HepG2 (cell line): ENCODE results near the gene TVP23A. TPM values are rescaled to one million over a fixed set of nuclear protein-coding genes. Genes with fewer than 3 reads are reported as not detected.
A peak's percentile ranks its signal among the peaks of the same experiment; 100 is the strongest.

Source experiments
- ATAC-seq: fragments of 200-7000 bp; cut with Tn5 transposase; 3 replicates; pipeline ENCODE4 v1.9.1; 2020; ENCODE audit warnings: mild to moderate bottlenecking, moderate library complexity
- BruUV-seq: library from RNA; stranded (reverse); fragments of 400-500 nt; replicated peaks from 2 replicates; lab custom pipeline; 2021; lab: Mats Ljungman, UMichigan
- CTCF ChIA-PET: fragments of 300-600 bp; formaldehyde crosslinking; extraction: SDS; loops from one replicate; lab custom pipeline; 2021; ENCODE audit warnings: low total read pairs, inconsistent platforms, low intra/inter-chr PET ratio; lab: Yijun Ruan, JAX
- POLR2A ChIA-PET: fragments of 350-600 bp; sonication (Branson Sonifier 250); formaldehyde crosslinking; loops from one replicate; lab custom pipeline; 2020; ENCODE audit warnings: antibody characterized with exemption, inconsistent platforms; lab: Yijun Ruan, JAX
- DNase-seq: peaks from one replicate; pipeline ENCODE4 v3.0.0-alpha.2; 2015; ENCODE audit warnings: low spot score
- FAIRE-seq: peaks from 3 replicates; lab custom pipeline; 2011; peaks lifted over from hg19 to GRCh38; lab: Jason Lieb, UNC
- H2AFZ ChIP-seq: one replicate; pipeline ENCODE4 v1.6.1; 2011; ENCODE audit warnings: low read length, inconsistent platforms
- H3K27ac ChIP-seq: fragments of 300-600 bp; 3 replicates; pipeline ENCODE4 v1.8.0; 2011; ENCODE audit warnings: mixed run types, mild to moderate bottlenecking, mixed read lengths, low read length, inconsistent platforms; ENCODE audit not compliant: insufficient read depth; ENCODE audit errors: extremely low read length
- H3K27me3 ChIP-seq, 2 experiments: fragments of 200-600 bp in 1 of 2; 2 replicates in 1 of 2; 3 replicates in 1 of 2; pipeline versions ENCODE4 v1.6.0 to v1.8.0; 2011; ENCODE audit warnings: low read length in 2 of 2, mild to moderate bottlenecking in 2 of 2, moderate library complexity in 2 of 2, inconsistent platforms in 1 of 2; ENCODE audit not compliant: insufficient read depth in 2 of 2, control insufficient read depth in 1 of 2
- H3K36me3 ChIP-seq, 2 experiments: fragments of 200-600 bp in 1 of 2; replicated peaks in 1 of 2; 2 replicates in 1 of 2; 3 replicates in 1 of 2; pipeline versions ENCODE4 v1.5.1 to v1.8.0; 2011; ENCODE audit warnings: low read length in 2 of 2, inconsistent platforms in 1 of 2; ENCODE audit not compliant: insufficient read depth in 2 of 2, control insufficient read depth in 1 of 2
- H3K4me1 ChIP-seq: 2 replicates; pipeline ENCODE4 v1.5.1; 2012; ENCODE audit warnings: low read length, inconsistent platforms; ENCODE audit not compliant: insufficient read depth
- H3K4me2 ChIP-seq: 2 replicates; pipeline ENCODE4 v1.6.0; 2011; ENCODE audit warnings: low read depth, low read length, inconsistent platforms
- H3K4me3 ChIP-seq, 3 experiments: fragments of 200-600 bp in 1 of 3; sonication (generic), shearing (Covaris generic) in 1 of 3; replicated peaks in 1 of 3; 2 replicates each; pipeline ENCODE4 v1.5.1; 2011 to 2016; ENCODE audit warnings: low read length in 3 of 3, inconsistent platforms in 2 of 3, low read depth in 2 of 3, mild to moderate bottlenecking in 2 of 3, control low read depth in 1 of 3, mixed read lengths in 1 of 3; ENCODE audit not compliant: insufficient read depth in 1 of 3
- H3K79me2 ChIP-seq: one replicate; pipeline ENCODE4 v1.6.1; 2011; ENCODE audit warnings: low read length, inconsistent platforms; ENCODE audit not compliant: insufficient read depth
- H3K9ac ChIP-seq: 2 replicates; pipeline ENCODE4 v1.6.0; 2011; ENCODE audit warnings: mild to moderate bottlenecking, low read depth, low read length, inconsistent platforms; ENCODE audit not compliant: insufficient read depth
- H3K9me3 ChIP-seq: 2 replicates; pipeline ENCODE4 v1.5.1; 2012; ENCODE audit warnings: mild to moderate bottlenecking, low read length
- H4K20me1 ChIP-seq: 2 replicates; pipeline ENCODE4 v1.6.0; 2011; ENCODE audit warnings: inconsistent platforms, mild to moderate bottlenecking, low read length, moderate library complexity; ENCODE audit not compliant: insufficient read depth
- HMGXB3 ChIP-seq: sonication (generic); formaldehyde crosslinking; IDR thresholded peaks from 2 replicates; pipeline ENCODE4 v1.4.0; 2020; ENCODE audit warnings: missing genetic modification reagents, borderline replicate concordance
- HNF1B ChIP-seq: sonication (generic); formaldehyde crosslinking; IDR thresholded peaks from 2 replicates; pipeline ENCODE4 v1.5.1; 2020; ENCODE audit warnings: mild to moderate bottlenecking, moderate library complexity, missing genetic modification reagents
- KLF12 ChIP-seq: sonication (generic); formaldehyde crosslinking; IDR thresholded peaks from 2 replicates; pipeline ENCODE4 v1.4.0; 2020; ENCODE audit warnings: missing genetic modification reagents, borderline replicate concordance
- NCOA5 ChIP-seq: sonication (generic); formaldehyde crosslinking; IDR thresholded peaks from 2 replicates; pipeline ENCODE4 v1.4.0; 2020; ENCODE audit warnings: missing genetic modification reagents
- RERE ChIP-seq: IDR thresholded peaks from 2 replicates; pipeline ENCODE4 v1.6.1; 2016; ENCODE audit warnings: low read depth, missing genetic modification reagents, missing compliant biosample characterization
- SNAPC5 ChIP-seq: sonication (generic); formaldehyde crosslinking; IDR thresholded peaks from 2 replicates; pipeline ENCODE4 v1.8.1; 2023; ENCODE audit warnings: mild to moderate bottlenecking, missing genetic modification reagents, borderline replicate concordance
- ZBTB26 ChIP-seq: IDR thresholded peaks from 2 replicates; pipeline ENCODE4 v1.6.1; 2016; ENCODE audit warnings: missing compliant biosample characterization, missing genetic modification reagents, borderline replicate concordance
- ZNF34 ChIP-seq: sonication (generic); formaldehyde crosslinking; IDR thresholded peaks from 2 replicates; pipeline ENCODE4 v1.4.0; 2020; ENCODE audit warnings: mild to moderate bottlenecking, missing genetic modification reagents, borderline replicate concordance
- ZNF839 ChIP-seq: sonication (generic); formaldehyde crosslinking; IDR thresholded peaks from 2 replicates; pipeline ENCODE4 v1.4.0; 2020; ENCODE audit warnings: missing genetic modification reagents, mild to moderate bottlenecking, borderline replicate concordance
- ZSCAN22 ChIP-seq: sonication (generic); formaldehyde crosslinking; IDR thresholded peaks from 2 replicates; pipeline ENCODE4 v1.4.0; 2020; ENCODE audit warnings: mild to moderate bottlenecking, missing genetic modification reagents
- WGBS: methylation state at CpG from one replicate; pipeline ENCODE4 v1.1.6; 2017; ENCODE audit warnings: low lambda C conversion rate; 5-methylcytosine and 5-hydroxymethylcytosine counted together
- in situ Hi-C: cut with HindIII; loops from 2 replicates; pipeline ENCODE4 v1.10.0; 2017; ENCODE audit warnings: low pct_unique_long_range_greater_than_20kb; ENCODE audit not compliant: extremely low pct_ligation_motif_present
- intact Hi-C: fragments of 100-400 bp; cut with micrococcal nuclease; formaldehyde crosslinking; loops from one replicate; pipeline ENCODE4 v1.10.0; 2022; ENCODE audit not compliant: unreplicated experiment
- polyA plus RNA-seq, 8 experiments: library from polyadenylated mRNA; depleted of rRNA in 3 of 8; stranded (reverse) in 7 of 8; unstranded in 1 of 8; fragments of >200 nt; fragmentation: Illumina TruSeq in 4 of 8; extraction: Trizol in 4 of 8; gene quantifications; 2 replicates each; pipeline versions ENCODE4 v1.2.1 to v1.2.3, GENCODE V29; 2011 to 2016; ENCODE audit warnings: low read depth in 4 of 8, missing spikeins in 1 of 8, mixed read lengths in 1 of 8; ENCODE audit not compliant: insufficient read depth in 1 of 8
- total RNA-seq, 5 experiments: library from RNA; depleted of rRNA; stranded (reverse); fragments of >200 nt; fragmentation: Illumina TruSeq; extraction: Trizol; gene quantifications; 2 replicates each; pipeline ENCODE4 v1.2.3, GENCODE V29; 2016; ENCODE audit warnings: low read depth in 1 of 5

The TVP23A gene
- total and polyA plus RNA-seq, 2 of the 13 experiments (the other 11 are each of a cell fraction or from before 2014, with no cell fraction given): not detected

GRCh38 chr16:10751291-10751697 is 67.3 kb downstream of the TVP23A start (continued):
- TF ChIP-seq HMGXB3 (no peak), ZNF839 (no peak), HNF1B (CRISPR knock-in tag) (0 out of 2 replicates have a peak, but pooled peaks have one; percentile 14)
- TF ChIP-seq, all 625 proteins: peak for 4

GRCh38 chr16:10750793-10751192 is 67.8 kb downstream of the TVP23A start:
- ATAC-seq (no peak), FAIRE-seq (no peak), DNase-seq (no peak)
- Histone ChIP-seq H2AFZ (no peak overlapping the region), H3K79me2 (no peaks in the 10 kb centered on the region), H3K36me3 (peaks cover 27 to 56% of the 10 kb centered on the region in 2 experiments), H3K4me3 (no peak overlapping the region), H4K20me1 (no peaks in the 10 kb centered on the region), H3K27me3 (no peaks in the 10 kb centered on the region), H3K27ac (no peak overlapping the region), H3K4me1 (0 out of 2 replicates have a peak, but pooled peaks cover 6% of the 10 kb centered on the region), H3K9me3 (no peaks in the 10 kb centered on the region), H3K9ac (no peak overlapping the region), H3K4me2 (no peak overlapping the region)
- POLR2A ChIA-PET: no interaction called here
- in situ Hi-C loops: no loop called here
- intact Hi-C loops: no loop called here
- no TSS peak for BruUV-seq
- CTCF ChIA-PET: no interaction called here
- WGBS: 97% methylated on average over 11 of the region's 11 CpGs
- TF ChIP-seq SNAPC5 (CRISPR knock-in tag) (no peak), ZSCAN22 (CRISPR knock-in tag) (no peak), KLF12 (CRISPR knock-in tag) (no peak), NCOA5 (no peak), ZNF34 (CRISPR knock-in tag) (no peak), RERE (CRISPR knock-in tag) (no peak), ZBTB26 (no peak)
